HEK293 (cell line): ENCODE results near the gene LRFN2.

ENCODE experiments used
- CTCF ChIP-seq: fragments of 450-650 bp; formaldehyde crosslinking; IDR thresholded peaks from 2 replicates; pipeline ENCODE4 v1.5.1; 2016; ENCODE audit warnings: missing biosample characterization, missing genetic modification characterization
- REST ChIP-seq: fragments of 450-650 bp; formaldehyde crosslinking; IDR thresholded peaks from 2 replicates; pipeline ENCODE4 v1.5.1; 2016; ENCODE audit warnings: missing biosample characterization, missing genetic modification characterization
- SCRT1 ChIP-seq: fragments of 450-650 bp; formaldehyde crosslinking; IDR thresholded peaks from 2 replicates; pipeline ENCODE4 v1.5.1; 2016; ENCODE audit warnings: missing biosample characterization, missing genetic modification characterization, borderline replicate concordance
- SCRT2 ChIP-seq: fragments of 450-650 bp; formaldehyde crosslinking; IDR thresholded peaks from 2 replicates; pipeline ENCODE4 v1.5.1; 2016; ENCODE audit warnings: missing biosample characterization, missing genetic modification characterization
- ZFP37 ChIP-seq: fragments of 450-650 bp; formaldehyde crosslinking; IDR thresholded peaks from 2 replicates; pipeline ENCODE4 v1.5.1; 2016; ENCODE audit warnings: missing biosample characterization, missing genetic modification characterization
- ZNF266 ChIP-seq: fragments of 450-650 bp; formaldehyde crosslinking; IDR thresholded peaks from 2 replicates; pipeline ENCODE4 v1.5.1; 2016; ENCODE audit warnings: missing biosample characterization, missing genetic modification characterization, low read depth
- ZNF391 ChIP-seq: fragments of 450-650 bp; formaldehyde crosslinking; IDR thresholded peaks from 2 replicates; pipeline ENCODE4 v1.5.1; 2016; ENCODE audit warnings: low read depth, missing biosample characterization, missing genetic modification characterization, borderline replicate concordance
- ZNF394 ChIP-seq: fragments of 450-650 bp; formaldehyde crosslinking; IDR thresholded peaks from 2 replicates; pipeline ENCODE4 v1.5.1; 2016; ENCODE audit warnings: missing biosample characterization, missing genetic modification characterization, mild to moderate bottlenecking, moderate library complexity, borderline replicate concordance
- ZNF629 ChIP-seq: fragments of 450-650 bp; formaldehyde crosslinking; IDR thresholded peaks from 2 replicates; pipeline ENCODE4 v1.5.1; 2017; ENCODE audit warnings: missing biosample characterization, missing genetic modification characterization
- ZNF830 ChIP-seq: fragments of 450-650 bp; IDR thresholded peaks from 2 replicates; pipeline ENCODE4 v1.5.0; 2018; ENCODE audit warnings: missing biosample characterization, missing genetic modification characterization, low read depth, mild to moderate bottlenecking, moderate library complexity

GRCh38 chr6:40408786-40409542, 178.2 kb downstream of the LRFN2 start:
- TF ChIP-seq ZNF830 (tag by site-specific recombination) = no peak
- no peak for TF ChIP-seq ZNF266 (tag by site-specific recombination)
- TF ChIP-seq CTCF = no peak
- TF ChIP-seq ZNF394 = no peak
- TF ChIP-seq ZNF629 (tag by site-specific recombination) = no peak
- no peak for TF ChIP-seq SCRT2 (tag by site-specific recombination)
- no peak for TF ChIP-seq ZFP37 (tag by site-specific recombination)
- TF ChIP-seq SCRT1 = no peak
- no peak for TF ChIP-seq REST (tag by site-specific recombination)
- no peak for TF ChIP-seq ZNF391 (tag by site-specific recombination)
